GM13976 (cell line): ENCODE measurements around the gene TMTC4.
A peak's percentile ranks its signal among the peaks of the same experiment; 100 is the strongest.

Experiments
- DNase-seq: peaks from one replicate; pipeline ENCODE4 v3.0.0; 2012; ENCODE audit warnings: low spot score
- CTCF ChIP-seq: IDR thresholded peaks from 2 replicates; pipeline ENCODE4 v1.5.1; 2012; ENCODE audit warnings: borderline replicate concordance, mild to moderate bottlenecking; ENCODE audit not compliant: insufficient read depth; ENCODE audit errors: extremely low read depth, missing control alignments, control extremely low read depth
- in situ Hi-C: fragments of 300-500 bp; cut with MboI; formaldehyde crosslinking; loops from one replicate; pipeline ENCODE4 v1.12.0; 2022; ENCODE audit warnings: low sequenced_read_pairs, mixed read lengths, inconsistent platforms; ENCODE audit not compliant: unreplicated experiment

TMTC4 gene

GRCh38 chr13:100565286-100565685 lies 109.3 kb downstream of the TMTC4 start:
- no peak for TF ChIP-seq CTCF
- in situ Hi-C loops, result no loop called here
- no peak for DNase-seq

GRCh38 chr13:100564444-100565223 lies 110.0 kb downstream of the TMTC4 start:
- no peak for TF ChIP-seq CTCF
- in situ Hi-C loops, result no loop called here
- no peak for DNase-seq

- in situ Hi-C loops, result no loop called here
- DNase-seq, result no peak
- TF ChIP-seq CTCF, result no peak
These were observed 110.8 kb downstream of the TMTC4 start for GRCh38 chr13:100563779-100564178.

GRCh38 chr13:100561599-100562204 lies 112.9 kb downstream of the TMTC4 start:
- in situ Hi-C loops, result no loop called here
- no peak for TF ChIP-seq CTCF
- peak; percentile 15 for DNase-seq

- no peak for DNase-seq
- in situ Hi-C loops, result no loop called here
- TF ChIP-seq CTCF, result no peak
These were observed 113.5 kb downstream of the TMTC4 start for GRCh38 chr13:100561158-100561499.

GRCh38 chr13:100560498-100561157 lies 114.0 kb downstream of the TMTC4 start:
- DNase-seq, result no peak
- in situ Hi-C loops, result no loop called here
- TF ChIP-seq CTCF, result no peak
